Stomach (tissue), 4 donors: ENCODE results near the gene PITPNM1.

Experiments used
- CTCF ChIP-seq, 7 experiments: fragments of 450-650 bp in 4 of 7; fragments of 200-600 bp in 3 of 7; sonication (generic) in 3 of 7; IDR thresholded peaks; one replicate each; pipeline ENCODE4 v1.5.1; 2016 to 2019; ENCODE audit warnings: antibody characterized with exemption in 7 of 7, control low read depth in 2 of 7, mild to moderate bottlenecking in 1 of 7
- EP300 ChIP-seq: sonication (generic); formaldehyde crosslinking; IDR thresholded peaks from one replicate; pipeline ENCODE4 v1.6.1; 2017; ENCODE audit warnings: antibody characterized with exemption
- POLR2A ChIP-seq, 4 donors: fragments of 450-650 bp; IDR thresholded peaks; one replicate each; pipeline ENCODE4 v1.6.1; 2016; ENCODE audit warnings: antibody characterized with exemption in 4 of 4, control low read depth in 2 of 4, mild to moderate bottlenecking in 1 of 4, moderate library complexity in 1 of 4
- POLR2AphosphoS5 ChIP-seq, 3 donors: sonication (generic); formaldehyde crosslinking; IDR thresholded peaks; one replicate each; pipeline ENCODE4 v1.6.1; 2016; ENCODE audit warnings: antibody characterized with exemption in 3 of 3

GRCh38 chr11:67466962-67467771 is 38.0 kb downstream of the PITPNM1 start:
- TF ChIP-seq POLR2A (IDR thresholded peaks at IDR 0.05) (no peak), EP300 (no peak), CTCF (IDR thresholded peaks at IDR 0.05) (no peak), POLR2AphosphoS5 (IDR thresholded peaks at IDR 0.05) (no peak)
